Spleen (tissue), 7 donors: ENCODE results near the gene CATSPER3.

Experiments used
- CTCF ChIP-seq, 11 experiments: fragments of 200-600 bp in 7 of 11; fragments of 450-650 bp in 4 of 11; sonication (generic) in 4 of 11; IDR thresholded peaks in 8 of 11; conservative IDR thresholded peaks in 3 of 11; 1 replicate in 7 of 11; 2 replicates in 4 of 11; pipeline versions ENCODE4 v1.4.0 to v1.8.0; 2016 to 2021; ENCODE audit warnings: antibody characterized with exemption in 11 of 11, inconsistent platforms in 4 of 11, mild to moderate bottlenecking in 1 of 11
- POLR2A ChIP-seq, 3 donors: fragments of 450-650 bp; IDR thresholded peaks; one replicate each; pipeline ENCODE4 v1.5.1; 2017; ENCODE audit warnings: antibody characterized with exemption in 3 of 3, mild to moderate bottlenecking in 1 of 3
- donor health status: DM: no; HTN: no; CAD: no; lungs with moderate emphysema.
- donor health status: DM: no; HTN: no; CAD: no.
- donor health status: DM: no; HTN: no; CAD: no.

DNA sequence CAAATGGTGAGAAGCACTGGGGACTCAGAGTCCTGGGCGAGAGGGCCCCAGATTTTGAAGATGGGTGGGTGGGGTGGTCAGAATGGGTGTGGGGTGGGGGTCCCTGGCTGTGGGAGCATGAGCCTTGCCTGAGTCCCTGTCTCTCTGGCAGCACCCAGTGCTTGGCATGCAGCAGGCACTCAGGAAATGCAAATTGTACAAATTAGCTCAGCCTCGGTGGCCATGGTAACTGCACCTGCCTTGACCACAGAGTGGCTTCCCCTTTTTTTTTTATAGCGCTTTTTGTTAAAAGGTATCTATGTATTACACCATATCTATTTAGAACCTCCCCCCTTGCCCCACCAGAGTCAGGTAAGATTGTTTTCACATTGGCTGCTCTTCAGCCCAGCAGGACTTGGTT, 85.6 kb downstream of the CATSPER3 start:
- TF ChIP-seq POLR2A (IDR thresholded peaks at IDR 0.05) (no peak), CTCF (IDR thresholded peaks at IDR 0.05 in 8 of 11, conservative IDR thresholded peaks at IDR 0.05 in 3 of 11) (no peak)
